Activated CD4-positive, alpha-beta T cell treated with anti-CD3 and anti-CD28 coated beads, Interleukin-2, amount 10 ng/mL, durations not matched to agents 24 days and 14 days (primary cell): Measurements from ENCODE around the gene LRRC1. TPM values are rescaled to one million over a fixed set of nuclear protein-coding genes. Genes with fewer than 3 reads are reported as not detected.

Source experiments
- DNase-seq: peaks from one replicate; pipeline ENCODE4 v3.0.0; 2022
- H3K27ac Mint-ChIP-seq: one replicate; pipeline ENCODE4 v1.8.0; 2022; ENCODE audit warnings: mild to moderate bottlenecking, mixed read lengths
- H3K27me3 Mint-ChIP-seq: one replicate; pipeline ENCODE4 v1.8.0; 2022; ENCODE audit warnings: mixed read lengths
- H3K36me3 Mint-ChIP-seq: one replicate; pipeline ENCODE4 v1.8.0; 2022; ENCODE audit warnings: low read depth, mild to moderate bottlenecking, mixed read lengths
- H3K4me1 Mint-ChIP-seq: one replicate; pipeline ENCODE4 v1.8.0; 2021; ENCODE audit warnings: mixed read lengths
- H3K4me3 Mint-ChIP-seq: one replicate; pipeline ENCODE4 v1.8.0; 2022; ENCODE audit warnings: mild to moderate bottlenecking, moderate library complexity, mixed read lengths
- H3K9me3 Mint-ChIP-seq: one replicate; pipeline ENCODE4 v1.8.0; 2021; ENCODE audit warnings: mixed read lengths
- intact Hi-C: fragments of 100-400 bp; cut with micrococcal nuclease; formaldehyde crosslinking; loops from one replicate; pipeline ENCODE4 v1.15.1; 2023
- total RNA-seq: library from RNA; stranded (reverse); gene quantifications from 2 replicates; pipeline ENCODE4 v1.2.3, GENCODE V29; 2022

LRRC1 gene
- total RNA-seq, 1 donor from 2014 or later, result 2.7 TPM

- Mint-ChIP-seq H3K36me3 (no peaks in the 10 kb centered on the region), H3K4me1 (no peaks in the 10 kb centered on the region), H3K9me3 (no peaks in the 10 kb centered on the region), H3K27ac (no peak overlapping the region), H3K4me3 (no peak overlapping the region), H3K27me3 (no peaks in the 10 kb centered on the region)
- intact Hi-C loops, result no loop called here
- DNase-seq, result no peak
Measured at GRCh38 chr6:53926505-53926904, 131.7 kb downstream of the LRRC1 start.

GRCh38 chr6:53928641-53929040, 133.8 kb downstream of the LRRC1 start:
- H3K4me1 Mint-ChIP-seq, result no peaks in the 10 kb centered on the region

GRCh38 chr6:53929041-53929820, 134.4 kb downstream of the LRRC1 start:
- no peaks in the 10 kb centered on the region for H3K36me3 Mint-ChIP-seq
- no peak for DNase-seq
- no peak overlapping the region for H3K4me3 Mint-ChIP-seq
- no peaks in the 10 kb centered on the region for H3K9me3 Mint-ChIP-seq
- H3K4me1 Mint-ChIP-seq, result no peaks in the 10 kb centered on the region
- no peaks in the 10 kb centered on the region for H3K27me3 Mint-ChIP-seq
- intact Hi-C loops, result no loop called here
- no peak overlapping the region for H3K27ac Mint-ChIP-seq

More at GRCh38 chr6:53928641-53929040, 133.8 kb downstream of the LRRC1 start:
- H3K27ac Mint-ChIP-seq, result no peak overlapping the region
- no peaks in the 10 kb centered on the region for H3K9me3 Mint-ChIP-seq
- H3K36me3 Mint-ChIP-seq, result no peaks in the 10 kb centered on the region
- no peak overlapping the region for H3K4me3 Mint-ChIP-seq
- intact Hi-C loops, result no loop called here
- no peaks in the 10 kb centered on the region for H3K27me3 Mint-ChIP-seq
- DNase-seq, result no peak

- DNase-seq, result no peak
- H3K36me3 Mint-ChIP-seq, result no peaks in the 10 kb centered on the region
- H3K9me3 Mint-ChIP-seq, result no peaks in the 10 kb centered on the region
Measured at GRCh38 chr6:53929821-53930120, 135.0 kb downstream of the LRRC1 start.

GRCh38 chr6:53930330-53930729, 135.5 kb downstream of the LRRC1 start:
- intact Hi-C loops, result no loop called here
- Mint-ChIP-seq H3K27me3 (no peaks in the 10 kb centered on the region), H3K4me3 (no peak overlapping the region)

More at GRCh38 chr6:53929821-53930120, 135.0 kb downstream of the LRRC1 start:
- no peak overlapping the region for H3K27ac Mint-ChIP-seq
- H3K4me1 Mint-ChIP-seq, result no peaks in the 10 kb centered on the region
- no peaks in the 10 kb centered on the region for H3K27me3 Mint-ChIP-seq
- intact Hi-C loops, result no loop called here
- no peak overlapping the region for H3K4me3 Mint-ChIP-seq

GRCh38 chr6:53931086-53931485, 136.3 kb downstream of the LRRC1 start:
- no peaks in the 10 kb centered on the region for H3K4me1 Mint-ChIP-seq

More at GRCh38 chr6:53930330-53930729, 135.5 kb downstream of the LRRC1 start:
- DNase-seq, result no peak
- Mint-ChIP-seq H3K4me1 (no peaks in the 10 kb centered on the region), H3K36me3 (no peaks in the 10 kb centered on the region), H3K27ac (no peak overlapping the region), H3K9me3 (no peaks in the 10 kb centered on the region)

GRCh38 chr6:53932516-53932915, 137.7 kb downstream of the LRRC1 start:
- intact Hi-C loops, result no loop called here
- Mint-ChIP-seq H3K4me1 (peaks cover 2% of the 10 kb centered on the region), H3K9me3 (no peaks in the 10 kb centered on the region), H3K4me3 (no peak overlapping the region), H3K27me3 (no peaks in the 10 kb centered on the region), H3K36me3 (no peaks in the 10 kb centered on the region), H3K27ac (no peak overlapping the region)
- DNase-seq, result no peak

More at GRCh38 chr6:53931086-53931485, 136.3 kb downstream of the LRRC1 start:
- Mint-ChIP-seq H3K4me3 (no peak overlapping the region), H3K36me3 (no peaks in the 10 kb centered on the region), H3K9me3 (no peaks in the 10 kb centered on the region), H3K27me3 (no peaks in the 10 kb centered on the region), H3K27ac (no peak overlapping the region)
- intact Hi-C loops, result no loop called here
- DNase-seq, result no peak

- H3K9me3 Mint-ChIP-seq, result no peaks in the 10 kb centered on the region
- H3K27me3 Mint-ChIP-seq, result peaks cover 3% of the 10 kb centered on the region
- DNase-seq, result no peak
- peaks cover 11% of the 10 kb centered on the region for H3K4me1 Mint-ChIP-seq
- H3K27ac Mint-ChIP-seq, result no peak overlapping the region
- no peak overlapping the region for H3K4me3 Mint-ChIP-seq
- H3K36me3 Mint-ChIP-seq, result no peaks in the 10 kb centered on the region
- intact Hi-C loops, result no loop called here
Measured at GRCh38 chr6:53934023-53934422, 139.2 kb downstream of the LRRC1 start.

- Mint-ChIP-seq H3K9me3 (no peaks in the 10 kb centered on the region), H3K36me3 (no peaks in the 10 kb centered on the region), H3K4me3 (no peak overlapping the region), H3K27ac (no peak overlapping the region), H3K4me1 (peaks cover 11% of the 10 kb centered on the region), H3K27me3 (peaks cover 9% of the 10 kb centered on the region)
- DNase-seq, result no peak
- intact Hi-C loops, result no loop called here
Measured at GRCh38 chr6:53937461-53937860, 142.7 kb downstream of the LRRC1 start.

GRCh38 chr6:53938810-53939209, 144.0 kb downstream of the LRRC1 start:
- H3K4me3 Mint-ChIP-seq, result no peak overlapping the region
- no peak for DNase-seq
- H3K9me3 Mint-ChIP-seq, result no peaks in the 10 kb centered on the region
- intact Hi-C loops, result loop anchor here (2.0 kb wide), 1 partner anchor 206 kb away; no protein-coding TSS in a partner anchor
- H3K4me1 Mint-ChIP-seq, result peaks cover 11% of the 10 kb centered on the region
- H3K27ac Mint-ChIP-seq, result no peak overlapping the region
- H3K36me3 Mint-ChIP-seq, result no peaks in the 10 kb centered on the region
- peaks cover 9% of the 10 kb centered on the region for H3K27me3 Mint-ChIP-seq

GRCh38 chr6:53939830-53940229, 145.0 kb downstream of the LRRC1 start:
- H3K27ac Mint-ChIP-seq, result no peak overlapping the region

GRCh38 chr6:53943395-53943794, 148.6 kb downstream of the LRRC1 start:
- Mint-ChIP-seq H3K4me1 (peaks cover 4% of the 10 kb centered on the region), H3K27me3 (peaks cover 12% of the 10 kb centered on the region), H3K9me3 (no peaks in the 10 kb centered on the region), H3K27ac (no peak overlapping the region), H3K4me3 (no peak overlapping the region), H3K36me3 (no peaks in the 10 kb centered on the region)
- DNase-seq, result no peak
- intact Hi-C loops, result loop anchor here (10.0 kb wide), 1 partner anchor 149 kb away; the partner anchor contains the start of gene LRRC1

More at GRCh38 chr6:53939830-53940229, 145.0 kb downstream of the LRRC1 start:
- no peak for DNase-seq
- Mint-ChIP-seq H3K4me3 (no peak overlapping the region), H3K27me3 (peaks cover 9% of the 10 kb centered on the region), H3K4me1 (peaks cover 11% of the 10 kb centered on the region), H3K36me3 (no peaks in the 10 kb centered on the region), H3K9me3 (no peaks in the 10 kb centered on the region)
- intact Hi-C loops, result loop anchor here (2.0 to 10.0 kb wide), 2 partner anchors 145 to 207 kb away; partner anchors contain the start of gene LRRC1

- peaks cover 14% of the 10 kb centered on the region for H3K27me3 Mint-ChIP-seq
- no peak overlapping the region for H3K4me3 Mint-ChIP-seq
- H3K27ac Mint-ChIP-seq, result no peak overlapping the region
- intact Hi-C loops, result loop anchor here (10.0 kb wide), 1 partner anchor 149 kb away; the partner anchor contains the start of gene LRRC1
- H3K9me3 Mint-ChIP-seq, result no peaks in the 10 kb centered on the region
- no peaks in the 10 kb centered on the region for H3K36me3 Mint-ChIP-seq
- no peak for DNase-seq
- no peaks in the 10 kb centered on the region for H3K4me1 Mint-ChIP-seq
Measured at GRCh38 chr6:53944091-53944490, 149.3 kb downstream of the LRRC1 start.

GRCh38 chr6:53944543-53944942, 149.7 kb downstream of the LRRC1 start:
- H3K4me3 Mint-ChIP-seq, result no peak overlapping the region
- no peaks in the 10 kb centered on the region for H3K36me3 Mint-ChIP-seq
- intact Hi-C loops, result loop anchor here (10.0 kb wide), 1 partner anchor 150 kb away; the partner anchor contains the start of gene LRRC1
- no peaks in the 10 kb centered on the region for H3K9me3 Mint-ChIP-seq
- no peaks in the 10 kb centered on the region for H3K4me1 Mint-ChIP-seq
- DNase-seq, result no peak
- H3K27ac Mint-ChIP-seq, result no peak overlapping the region
- peaks cover 14% of the 10 kb centered on the region for H3K27me3 Mint-ChIP-seq
